ENCODE results near the gene CORO2A. TPM values are rescaled to one million over a fixed set of nuclear protein-coding genes. Genes with fewer than 3 reads are reported as not detected.

Gene CORO2A
- total RNA-seq, 4 donors from 2014 or later, result 0.77 to 4.8 (median 0.86) TPM

DNA sequence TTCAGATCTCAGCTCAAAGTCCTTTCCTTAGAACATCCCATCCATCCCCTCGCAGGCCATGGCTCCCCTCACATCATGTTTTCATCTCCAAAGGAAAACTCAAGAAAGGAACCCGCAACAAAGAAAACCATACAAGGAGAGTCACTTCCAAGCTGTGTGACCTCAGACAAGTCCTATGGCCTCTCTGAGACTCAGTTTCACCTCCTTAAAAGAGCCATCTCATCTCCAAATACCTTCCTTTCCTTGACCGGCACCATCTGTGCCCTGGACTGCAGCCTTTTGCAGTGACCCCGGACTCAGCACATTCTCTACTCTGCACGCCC, 10.7 kb downstream of the CORO2A start:
- no peak overlapping the region for H3K27ac ChIP-seq
- H3K9me3 ChIP-seq, result no peaks in the 10 kb centered on the region
- no peak for TF ChIP-seq POLR2A (IDR thresholded peaks at IDR 0.05)
- no peak for TF ChIP-seq EP300 (IDR thresholded peaks at IDR 0.05)
- TF ChIP-seq, protein P1, sequence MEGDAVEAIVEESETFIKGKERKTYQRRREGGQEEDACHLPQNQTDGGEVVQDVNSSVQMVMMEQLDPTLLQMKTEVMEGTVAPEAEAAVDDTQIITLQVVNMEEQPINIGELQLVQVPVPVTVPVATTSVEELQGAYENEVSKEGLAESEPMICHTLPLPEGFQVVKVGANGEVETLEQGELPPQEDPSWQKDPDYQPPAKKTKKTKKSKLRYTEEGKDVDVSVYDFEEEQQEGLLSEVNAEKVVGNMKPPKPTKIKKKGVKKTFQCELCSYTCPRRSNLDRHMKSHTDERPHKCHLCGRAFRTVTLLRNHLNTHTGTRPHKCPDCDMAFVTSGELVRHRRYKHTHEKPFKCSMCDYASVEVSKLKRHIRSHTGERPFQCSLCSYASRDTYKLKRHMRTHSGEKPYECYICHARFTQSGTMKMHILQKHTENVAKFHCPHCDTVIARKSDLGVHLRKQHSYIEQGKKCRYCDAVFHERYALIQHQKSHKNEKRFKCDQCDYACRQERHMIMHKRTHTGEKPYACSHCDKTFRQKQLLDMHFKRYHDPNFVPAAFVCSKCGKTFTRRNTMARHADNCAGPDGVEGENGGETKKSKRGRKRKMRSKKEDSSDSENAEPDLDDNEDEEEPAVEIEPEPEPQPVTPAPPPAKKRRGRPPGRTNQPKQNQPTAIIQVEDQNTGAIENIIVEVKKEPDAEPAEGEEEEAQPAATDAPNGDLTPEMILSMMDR (IDR thresholded peaks at IDR 0.05), result no peak
- TF ChIP-seq POLR2AphosphoS5 (IDR thresholded peaks at IDR 0.05), result no peak
- 53 to 76% methylated on average over 3 of the region's 5 CpGs for WGBS, 2 donors (ENCODE audit: low coverage in 1 of 2)
- no peak for ATAC-seq
- H3K36me3 ChIP-seq, result no peaks in the 10 kb centered on the region
- H3K4me3 ChIP-seq, result no peak overlapping the region
- H3K27me3 ChIP-seq, result peaks cover 6% of the 10 kb centered on the region
- no peaks in the 10 kb centered on the region for H3K4me1 ChIP-seq

DNA sequence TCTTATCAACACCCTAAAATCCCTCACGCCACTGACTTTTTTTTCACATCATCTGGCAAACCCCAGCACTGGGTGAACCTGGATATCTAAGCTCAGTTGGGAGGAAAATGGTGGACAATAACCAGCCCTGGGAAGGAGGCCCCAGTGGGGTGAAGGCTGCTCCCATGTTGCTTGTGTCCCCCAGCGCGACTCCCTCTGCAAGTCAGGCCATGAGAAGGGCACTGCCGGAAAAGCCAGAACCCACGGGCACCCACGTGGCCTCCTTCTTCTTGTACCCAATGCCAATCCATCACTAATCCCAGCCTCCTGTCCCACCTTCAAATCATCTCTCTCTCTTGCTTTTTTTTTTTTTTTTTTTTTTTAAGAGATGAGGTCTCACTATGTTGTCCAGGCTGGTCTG, 11.4 kb downstream of the CORO2A start:
- peaks cover 6% of the 10 kb centered on the region for H3K27me3 ChIP-seq
- WGBS, 2 donors (ENCODE audit: low coverage in 1 of 2), result 94 to 100% methylated on average over 4 of the region's 6 CpGs
- H3K9me3 ChIP-seq, result no peaks in the 10 kb centered on the region
- TF ChIP-seq POLR2A (IDR thresholded peaks at IDR 0.05) (no peak), POLR2AphosphoS5 (IDR thresholded peaks at IDR 0.05) (no peak), EP300 (IDR thresholded peaks at IDR 0.05) (no peak)
- TF ChIP-seq, protein P1 (IDR thresholded peaks at IDR 0.05), result no peak
- H3K4me3 ChIP-seq, result no peak overlapping the region
- no peaks in the 10 kb centered on the region for H3K36me3 ChIP-seq
- no peak overlapping the region for H3K27ac ChIP-seq
- ATAC-seq, result no peak
- no peaks in the 10 kb centered on the region for H3K4me1 ChIP-seq

DNA sequence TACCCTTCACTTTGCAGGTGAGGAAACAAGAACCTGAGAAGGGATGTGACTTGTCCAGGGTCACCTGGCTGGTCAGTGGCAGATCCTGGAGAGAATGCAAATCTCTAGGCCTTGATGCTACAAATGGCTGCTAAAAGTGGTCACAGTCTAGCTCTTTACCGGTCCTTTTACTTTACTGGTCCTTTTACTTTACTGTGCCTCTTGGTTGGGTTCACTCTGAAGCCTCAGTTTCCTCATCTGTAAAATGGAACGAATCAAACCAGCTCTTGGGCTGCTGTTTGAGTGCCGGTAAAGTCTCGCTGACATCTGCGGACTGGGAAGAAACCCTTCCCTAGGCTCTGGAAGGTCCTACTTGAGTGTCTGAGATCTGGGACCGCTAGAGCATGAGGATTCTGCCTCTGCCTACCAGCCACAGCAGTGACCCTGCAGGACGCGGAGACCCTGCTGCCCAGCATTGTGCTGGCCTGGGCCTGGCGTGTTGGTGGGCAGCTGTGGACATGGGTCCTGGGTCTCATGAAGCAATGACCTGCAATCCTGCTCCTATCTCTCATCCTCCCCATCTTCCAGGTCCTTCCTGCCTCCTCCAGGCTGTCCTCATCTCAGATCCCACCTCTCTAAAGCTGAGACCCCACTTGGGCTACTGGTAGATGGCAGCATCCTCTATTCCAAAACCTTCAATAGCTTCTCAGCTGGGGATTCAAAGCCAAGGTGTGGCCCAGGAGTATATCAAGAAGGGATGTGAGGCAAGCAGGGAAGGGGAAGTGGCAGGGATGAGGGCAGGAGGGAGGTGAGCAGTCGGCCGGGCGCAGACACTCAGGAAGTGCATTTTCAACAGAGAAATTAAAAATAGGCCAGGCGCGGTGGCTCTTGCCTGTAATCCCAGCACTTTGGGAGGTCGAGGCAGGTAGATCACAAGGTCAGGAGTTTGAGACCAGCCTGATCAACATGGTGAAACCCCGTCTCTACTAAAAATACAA, 13.3 kb downstream of the CORO2A start:
- TF ChIP-seq POLR2A (IDR thresholded peaks at IDR 0.05) (no peak), POLR2AphosphoS5 (IDR thresholded peaks at IDR 0.05) (no peak), EP300 (IDR thresholded peaks at IDR 0.05) (no peak)
- TF ChIP-seq, protein P1 (IDR thresholded peaks at IDR 0.05), result no peak
- no peak overlapping the region for H3K27ac ChIP-seq
- ATAC-seq, result no peak
- WGBS, 2 donors (ENCODE audit: low coverage in 1 of 2), result 33 to 76% methylated on average over 1 to 7 of the region's 16 CpGs
- peaks cover 6% of the 10 kb centered on the region for H3K27me3 ChIP-seq
- no peak overlapping the region for H3K4me3 ChIP-seq
- H3K36me3 ChIP-seq, result no peaks in the 10 kb centered on the region
- no peaks in the 10 kb centered on the region for H3K4me1 ChIP-seq
- no peaks in the 10 kb centered on the region for H3K9me3 ChIP-seq

DNA sequence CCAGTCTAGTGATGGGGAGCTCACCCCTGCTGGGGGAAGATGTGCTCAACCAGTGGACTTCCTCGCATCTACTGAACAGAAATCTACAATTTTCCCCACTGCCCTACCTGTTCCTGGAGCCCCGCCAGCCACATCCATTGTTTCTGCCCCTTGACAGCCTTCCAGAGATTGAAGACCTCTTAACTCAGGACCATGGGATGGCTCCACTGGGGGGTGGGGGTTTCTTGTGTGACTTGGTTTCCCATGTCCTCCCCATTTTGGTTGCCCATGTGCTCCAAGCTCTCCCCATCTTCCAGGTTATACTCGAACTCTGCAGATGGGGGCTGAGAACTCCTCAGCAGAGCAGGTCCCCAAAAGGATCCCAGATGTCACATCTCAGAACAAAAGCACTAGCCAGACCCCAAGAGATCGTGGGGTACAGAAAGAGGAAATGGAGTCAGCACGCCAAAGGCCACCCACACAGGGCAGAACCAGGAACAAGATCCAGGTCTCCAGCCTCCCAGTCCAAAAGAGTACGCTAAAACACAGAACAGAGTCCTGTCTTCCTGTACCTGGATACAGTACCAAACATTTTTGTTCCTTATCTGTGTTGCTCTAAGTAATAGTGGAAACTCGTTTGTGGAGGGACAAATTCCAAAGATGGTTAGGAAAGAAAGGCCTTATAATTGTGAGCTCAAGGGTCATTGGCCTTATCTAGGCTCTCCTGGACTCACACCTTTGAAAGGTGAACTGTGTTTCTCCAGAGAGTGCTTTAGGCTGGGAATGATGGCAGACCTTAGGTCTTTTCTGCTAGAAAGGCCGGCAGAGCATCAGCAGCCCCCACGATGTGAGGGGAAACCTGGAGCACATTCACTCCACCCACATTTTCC, 15.8 kb downstream of the CORO2A start:
- Histone ChIP-seq H3K36me3 (no peaks in the 10 kb centered on the region), H3K27ac (no peak overlapping the region), H3K9me3 (no peaks in the 10 kb centered on the region), H3K4me3 (no peak overlapping the region), H3K4me1 (no peaks in the 10 kb centered on the region), H3K27me3 (peaks cover 11% of the 10 kb centered on the region)
- no peak for ATAC-seq
- WGBS, 2 donors (ENCODE audit: low coverage in 1 of 2), result 71 to 76% methylated on average over 2 to 5 of the region's 9 CpGs
- no peak for TF ChIP-seq POLR2AphosphoS5 (IDR thresholded peaks at IDR 0.05)
- TF ChIP-seq POLR2A (IDR thresholded peaks at IDR 0.05), result no peak

DNA sequence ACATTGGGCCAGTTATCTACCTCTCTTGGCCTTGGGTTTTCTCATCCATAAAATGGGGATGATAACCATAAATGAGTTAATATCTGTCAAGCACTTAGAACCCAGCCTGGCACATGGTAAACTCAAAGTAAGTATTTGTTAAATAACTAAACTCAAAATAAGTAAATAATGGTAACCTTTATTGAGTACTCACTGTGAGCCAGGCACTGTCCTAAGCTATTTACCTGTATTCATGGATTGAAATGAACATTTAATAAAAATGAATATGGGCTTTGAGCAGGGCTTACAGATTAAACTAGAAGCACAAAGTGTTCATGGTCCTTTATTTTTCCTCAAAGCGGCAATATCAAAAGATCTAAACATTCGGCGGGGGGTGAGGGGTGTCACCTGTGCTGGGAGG, 16.7 kb downstream of the CORO2A start:
- WGBS, 2 donors (ENCODE audit: low coverage in 1 of 2), result 64 to 92% methylated on average over 2 to 3 of the region's 3 CpGs
- no peaks in the 10 kb centered on the region for H3K36me3 ChIP-seq
- ATAC-seq, result no peak
- no peak overlapping the region for H3K27ac ChIP-seq
- no peaks in the 10 kb centered on the region for H3K4me1 ChIP-seq
- TF ChIP-seq POLR2A (IDR thresholded peaks at IDR 0.05) (no peak), POLR2AphosphoS5 (IDR thresholded peaks at IDR 0.05) (no peak), EP300 (IDR thresholded peaks at IDR 0.05) (no peak)
- TF ChIP-seq, protein P1 (IDR thresholded peaks at IDR 0.05), result no peak
- H3K27me3 ChIP-seq, result peaks cover 16% of the 10 kb centered on the region
- H3K4me3 ChIP-seq, result no peak overlapping the region
- no peaks in the 10 kb centered on the region for H3K9me3 ChIP-seq
